Lower leg skin (tissue), 3 donors: ENCODE data around the gene GNB1L.

Experiments used
- POLR2A ChIP-seq, 2 donors: fragments of 450-650 bp; IDR thresholded peaks; one replicate each; pipeline ENCODE4 v1.6.1; 2016 to 2017; ENCODE audit warnings: antibody characterized with exemption in 2 of 2, mild to moderate bottlenecking in 1 of 2, moderate library complexity in 1 of 2
- TF ChIP-seq, protein P1 (sequence below), 3 donors: fragments of 450-650 bp; IDR thresholded peaks; one replicate each; pipeline ENCODE4 v1.5.1; 2016; ENCODE audit warnings: antibody characterized with exemption in 3 of 3, mild to moderate bottlenecking in 3 of 3, moderate library complexity in 2 of 3

DNA sequence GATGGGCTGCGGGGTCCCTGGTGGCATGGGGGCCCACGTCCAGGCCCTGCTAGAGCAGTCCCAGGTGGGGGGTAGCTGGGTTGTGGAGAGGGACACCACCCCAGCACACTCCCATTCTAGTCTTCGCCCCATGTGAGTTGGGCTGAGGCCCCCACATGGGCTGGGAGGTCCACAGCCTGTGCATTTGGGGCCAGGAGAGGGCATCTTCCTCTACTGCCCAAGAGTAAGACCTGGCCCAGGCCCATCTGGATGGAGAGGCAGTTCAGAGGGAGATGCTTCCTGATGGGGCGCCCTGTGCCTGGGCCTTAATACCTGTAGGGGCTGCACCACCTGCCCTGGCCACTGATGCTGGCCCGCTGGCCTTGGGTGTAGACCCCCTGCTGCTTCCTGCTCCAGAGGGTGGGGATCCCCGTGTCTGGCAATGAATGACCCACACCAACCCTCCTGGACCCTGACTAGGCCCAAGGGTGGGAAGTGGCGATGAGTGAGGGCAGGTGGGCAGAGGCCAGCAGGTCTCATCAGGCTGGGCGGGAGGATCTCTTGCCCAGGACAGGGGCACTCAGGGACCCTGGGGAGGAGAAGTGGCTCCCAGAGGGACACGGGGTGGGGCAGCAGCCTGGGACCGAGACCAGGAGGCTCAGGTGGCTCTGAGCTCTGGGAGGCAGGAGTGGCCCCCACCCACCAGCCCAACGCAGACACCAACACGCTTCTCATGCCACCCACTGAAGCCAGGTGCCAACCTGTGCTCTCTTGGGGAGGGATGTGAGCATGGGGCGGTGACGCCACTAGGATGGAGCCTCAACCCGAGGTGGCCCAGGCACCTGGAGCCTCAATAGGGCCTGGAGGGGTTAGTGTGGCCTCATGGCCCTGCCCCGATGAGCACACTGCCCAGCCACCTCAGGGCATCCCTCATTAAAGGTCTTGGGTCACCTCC lies 17.4 kb upstream of the GNB1L start:
- TF ChIP-seq, protein P1, sequence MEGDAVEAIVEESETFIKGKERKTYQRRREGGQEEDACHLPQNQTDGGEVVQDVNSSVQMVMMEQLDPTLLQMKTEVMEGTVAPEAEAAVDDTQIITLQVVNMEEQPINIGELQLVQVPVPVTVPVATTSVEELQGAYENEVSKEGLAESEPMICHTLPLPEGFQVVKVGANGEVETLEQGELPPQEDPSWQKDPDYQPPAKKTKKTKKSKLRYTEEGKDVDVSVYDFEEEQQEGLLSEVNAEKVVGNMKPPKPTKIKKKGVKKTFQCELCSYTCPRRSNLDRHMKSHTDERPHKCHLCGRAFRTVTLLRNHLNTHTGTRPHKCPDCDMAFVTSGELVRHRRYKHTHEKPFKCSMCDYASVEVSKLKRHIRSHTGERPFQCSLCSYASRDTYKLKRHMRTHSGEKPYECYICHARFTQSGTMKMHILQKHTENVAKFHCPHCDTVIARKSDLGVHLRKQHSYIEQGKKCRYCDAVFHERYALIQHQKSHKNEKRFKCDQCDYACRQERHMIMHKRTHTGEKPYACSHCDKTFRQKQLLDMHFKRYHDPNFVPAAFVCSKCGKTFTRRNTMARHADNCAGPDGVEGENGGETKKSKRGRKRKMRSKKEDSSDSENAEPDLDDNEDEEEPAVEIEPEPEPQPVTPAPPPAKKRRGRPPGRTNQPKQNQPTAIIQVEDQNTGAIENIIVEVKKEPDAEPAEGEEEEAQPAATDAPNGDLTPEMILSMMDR (IDR thresholded peaks at IDR 0.05), result no peak
- TF ChIP-seq POLR2A (IDR thresholded peaks at IDR 0.05), result no peak
